ENCODE measurements around the gene GALNT2.

GALNT2 gene

GRCh38 chr1:230312676-230313075 is 245.6 kb downstream of the GALNT2 start:
- no peak for DNase-seq

- no peak for DNase-seq
Observed at GRCh38 chr1:230313453-230314141, 246.6 kb downstream of the GALNT2 start.

GRCh38 chr1:230314142-230314470 is 247.1 kb downstream of the GALNT2 start:
- no peak for DNase-seq

GRCh38 chr1:230315099-230315498 is 248.1 kb downstream of the GALNT2 start:
- no peak for DNase-seq

- no peak for DNase-seq
Observed at GRCh38 chr1:230316864-230317745, 250.1 kb downstream of the GALNT2 start.

GRCh38 chr1:230317823-230318819 is 251.1 kb downstream of the GALNT2 start:
- no peak for DNase-seq

GRCh38 chr1:230319014-230319747 is 252.1 kb downstream of the GALNT2 start:
- DNase-seq: no peak

- no peak for DNase-seq
Observed at GRCh38 chr1:230320804-230321203, 253.8 kb downstream of the GALNT2 start.

GRCh38 chr1:230321341-230321740 is 254.3 kb downstream of the GALNT2 start:
- DNase-seq: no peak

- DNase-seq: no peak
Observed at GRCh38 chr1:230321741-230322420, 254.8 kb downstream of the GALNT2 start.

- DNase-seq: no peak
Observed at GRCh38 chr1:230322421-230322756, 255.4 kb downstream of the GALNT2 start.

- no peak for DNase-seq
Observed at GRCh38 chr1:230322967-230323547, 256.0 kb downstream of the GALNT2 start.

GRCh38 chr1:230323686-230324085 is 256.6 kb downstream of the GALNT2 start:
- DNase-seq: no peak

- DNase-seq: no peak
Observed at GRCh38 chr1:230326971-230327891, 260.2 kb downstream of the GALNT2 start.

- no peak for DNase-seq
Observed at GRCh38 chr1:230327892-230328284, 260.9 kb downstream of the GALNT2 start.

GRCh38 chr1:230328342-230329015 is 261.4 kb downstream of the GALNT2 start:
- DNase-seq: no peak

GRCh38 chr1:230330157-230330556 is 263.1 kb downstream of the GALNT2 start:
- DNase-seq: no peak
